ENCODE data around the gene TBL1X.

Gene TBL1X

DNA sequence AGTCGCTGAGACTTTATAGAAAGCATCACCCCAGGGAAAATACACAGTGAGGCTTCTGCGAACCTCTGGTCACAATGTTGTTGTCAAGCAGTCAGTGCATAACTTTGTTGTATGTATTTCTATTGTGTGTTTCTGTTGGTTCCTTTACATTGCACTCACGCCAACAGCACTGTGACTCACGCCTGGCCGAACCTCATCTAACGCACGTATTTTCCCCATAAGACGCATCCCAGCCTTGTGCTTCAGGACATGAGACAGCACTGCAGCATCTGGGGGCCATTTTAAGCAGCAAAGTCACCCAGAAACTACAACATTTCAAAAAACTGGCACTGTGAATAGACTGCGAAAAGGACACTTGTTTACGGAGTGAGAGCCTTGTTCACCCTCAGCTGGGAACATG is 30.6 kb downstream of the TBL1X start:
- Histone ChIP-seq H3K4me1 (ENCODE audit: insufficient read depth, low read length) (peaks cover 14% of the 10 kb centered on the region; the same call in 1 of the 2 replicates), H3K36me3 (ENCODE audit: insufficient read depth, low read length) (no peaks in the 10 kb centered on the region), H3K9me3 (ENCODE audit: control insufficient read depth, insufficient read depth, low read length) (no peaks in the 10 kb centered on the region), H3K9ac (ENCODE audit: low read depth, low read length) (no peak overlapping the region)

DNA sequence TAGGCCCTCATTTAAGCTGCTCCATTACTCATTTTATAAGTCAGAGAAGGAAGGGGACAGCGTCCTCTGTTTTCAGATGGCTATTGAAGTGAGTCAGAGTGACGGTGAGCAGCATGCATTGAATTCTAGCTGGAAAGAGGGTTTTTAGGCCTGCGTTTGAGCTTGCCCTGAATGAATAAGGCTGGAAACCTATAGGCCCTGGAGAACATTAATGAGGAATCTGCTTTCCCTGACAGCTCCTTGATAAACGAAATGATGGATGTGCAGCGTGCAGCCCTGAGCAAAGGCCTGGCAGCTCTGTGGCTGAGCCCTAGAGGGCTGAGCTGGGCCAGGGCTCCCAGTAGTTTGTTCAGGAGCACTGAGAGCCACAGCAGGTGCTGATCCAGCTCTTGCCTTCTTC is 33.4 kb downstream of the TBL1X start:
- H3K36me3 ChIP-seq (ENCODE audit: insufficient read depth, low read length): no peaks in the 10 kb centered on the region
- no peak overlapping the region for H3K9ac ChIP-seq (ENCODE audit: low read depth, low read length)
- H3K9me3 ChIP-seq (ENCODE audit: control insufficient read depth, insufficient read depth, low read length): no peaks in the 10 kb centered on the region
- H3K4me1 ChIP-seq (ENCODE audit: insufficient read depth, low read length): peaks cover 14% of the 10 kb centered on the region; the same call in 1 of the 2 replicates

DNA sequence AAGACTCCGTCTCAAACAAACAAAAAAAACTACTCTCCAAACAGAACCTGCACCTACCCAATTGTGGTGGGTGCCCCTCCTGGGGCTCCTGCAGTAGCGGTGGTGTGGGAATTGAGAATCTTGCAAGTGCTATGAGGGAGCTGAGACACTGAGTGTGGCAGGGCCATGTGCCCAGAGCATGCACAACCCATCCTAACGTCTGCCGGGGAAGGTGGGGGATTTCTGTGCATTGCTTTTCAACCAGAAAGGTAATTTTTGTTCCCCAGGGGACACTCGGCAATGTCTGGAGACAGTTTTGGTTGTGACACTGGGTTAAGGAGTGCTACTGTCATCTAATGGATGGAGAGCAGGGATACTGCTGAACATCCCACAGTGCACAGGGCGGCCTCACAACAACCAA is 35.7 kb downstream of the TBL1X start:
- Histone ChIP-seq H3K9ac (ENCODE audit: low read depth, low read length) (no peak overlapping the region), H3K9me3 (ENCODE audit: control insufficient read depth, insufficient read depth, low read length) (no peaks in the 10 kb centered on the region), H3K36me3 (ENCODE audit: insufficient read depth, low read length) (no peaks in the 10 kb centered on the region), H3K4me1 (ENCODE audit: insufficient read depth, low read length) (peaks cover 8% of the 10 kb centered on the region; the same call in 1 of the 2 replicates)

DNA sequence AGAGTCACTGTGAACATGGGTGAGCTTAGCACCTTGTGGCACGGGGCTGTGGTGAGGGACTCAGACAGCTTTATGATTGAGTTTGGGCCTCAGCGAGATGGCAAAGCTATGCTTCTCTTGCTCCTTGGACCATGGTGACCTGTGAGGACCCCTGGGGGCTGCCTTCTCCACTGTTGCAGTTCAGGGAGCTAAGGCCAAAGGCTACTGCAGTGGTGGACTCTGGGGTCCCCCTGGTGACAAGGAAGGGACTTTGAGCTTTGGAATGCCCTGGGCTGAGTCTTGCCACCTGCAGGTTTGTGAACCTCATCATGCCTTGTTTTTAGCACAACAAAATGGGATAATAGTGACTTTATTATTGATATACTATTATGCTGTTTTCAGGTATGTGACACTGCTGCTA is 36.5 kb downstream of the TBL1X start:
- Histone ChIP-seq H3K36me3 (ENCODE audit: insufficient read depth, low read length) (no peaks in the 10 kb centered on the region), H3K9me3 (ENCODE audit: control insufficient read depth, insufficient read depth, low read length) (no peaks in the 10 kb centered on the region), H3K4me1 (ENCODE audit: insufficient read depth, low read length) (peaks cover 8% of the 10 kb centered on the region; the same call in 1 of the 2 replicates), H3K9ac (ENCODE audit: low read depth, low read length) (no peak overlapping the region)

DNA sequence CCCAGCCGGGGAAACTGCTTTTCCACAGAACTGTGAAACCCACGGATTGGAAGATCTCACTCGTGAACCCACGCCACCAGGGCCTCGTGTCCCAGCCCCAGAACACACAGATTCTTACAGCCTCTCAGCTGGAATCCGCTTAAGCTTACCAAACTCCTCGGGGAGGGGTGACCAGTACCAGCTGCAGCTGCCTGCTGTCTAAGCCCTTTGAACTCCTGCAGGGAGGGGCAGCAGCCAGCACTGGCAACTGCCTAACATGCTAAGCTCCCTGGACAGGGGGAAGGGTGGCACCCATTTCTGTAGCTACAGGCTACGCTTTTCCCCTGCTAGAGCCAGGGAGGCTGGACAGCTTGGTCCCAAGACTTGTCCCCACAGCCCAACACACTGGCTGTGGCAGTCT is 38.4 kb downstream of the TBL1X start:
- Histone ChIP-seq H3K36me3 (ENCODE audit: insufficient read depth, low read length) (no peaks in the 10 kb centered on the region), H3K4me1 (ENCODE audit: insufficient read depth, low read length) (peaks cover 4% of the 10 kb centered on the region; the same call in 1 of the 2 replicates), H3K9me3 (ENCODE audit: control insufficient read depth, insufficient read depth, low read length) (no peaks in the 10 kb centered on the region), H3K9ac (ENCODE audit: low read depth, low read length) (no peak overlapping the region)

DNA sequence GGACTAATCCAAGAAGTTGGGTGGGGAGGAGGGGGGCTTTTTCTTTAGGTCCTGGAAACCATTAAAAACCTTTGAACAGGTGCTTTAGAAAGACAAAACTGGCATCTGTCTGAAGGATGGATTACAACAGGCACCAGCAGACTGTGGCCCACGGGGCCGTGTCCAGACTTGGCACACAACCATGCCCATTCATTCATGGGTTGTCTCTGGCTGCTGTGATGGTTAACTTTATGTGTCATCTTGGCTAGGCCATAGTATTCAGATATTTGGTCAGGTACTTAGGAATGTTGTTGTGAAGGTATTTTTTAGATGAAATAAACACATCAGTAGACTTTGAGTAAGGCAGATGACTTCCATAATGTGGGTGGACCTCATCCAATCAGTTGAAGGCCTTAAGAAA is 45.5 kb downstream of the TBL1X start:
- no peaks in the 10 kb centered on the region for H3K36me3 ChIP-seq (ENCODE audit: insufficient read depth, low read length)
- no peaks in the 10 kb centered on the region for H3K4me1 ChIP-seq (ENCODE audit: insufficient read depth, low read length)
- no peaks in the 10 kb centered on the region for H3K9me3 ChIP-seq (ENCODE audit: control insufficient read depth, insufficient read depth, low read length)
- no peak overlapping the region for H3K9ac ChIP-seq (ENCODE audit: low read depth, low read length)

DNA sequence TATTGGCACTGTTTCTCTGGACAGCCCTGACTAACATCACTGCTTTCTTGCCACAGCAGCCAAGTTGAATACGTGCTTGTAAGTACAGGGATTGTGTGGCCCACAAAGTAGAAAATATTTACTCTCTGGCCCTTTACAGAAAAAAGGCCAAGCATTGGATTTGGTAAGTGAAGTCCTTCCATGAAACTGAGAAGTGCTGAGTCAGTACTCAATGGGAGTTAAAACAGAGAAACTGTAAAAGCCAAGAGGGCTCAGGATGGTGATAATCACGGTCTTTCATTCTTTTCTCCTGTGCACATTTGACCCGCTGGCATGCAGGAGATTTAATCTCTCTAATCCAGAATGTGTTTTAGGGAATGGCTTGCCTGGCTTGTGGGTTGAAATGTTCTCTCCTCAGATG is 46.1 kb downstream of the TBL1X start:
- Histone ChIP-seq H3K36me3 (ENCODE audit: insufficient read depth, low read length) (no peaks in the 10 kb centered on the region), H3K9me3 (ENCODE audit: control insufficient read depth, insufficient read depth, low read length) (no peaks in the 10 kb centered on the region), H3K9ac (ENCODE audit: low read depth, low read length) (no peak overlapping the region), H3K4me1 (ENCODE audit: insufficient read depth, low read length) (no peaks in the 10 kb centered on the region)

DNA sequence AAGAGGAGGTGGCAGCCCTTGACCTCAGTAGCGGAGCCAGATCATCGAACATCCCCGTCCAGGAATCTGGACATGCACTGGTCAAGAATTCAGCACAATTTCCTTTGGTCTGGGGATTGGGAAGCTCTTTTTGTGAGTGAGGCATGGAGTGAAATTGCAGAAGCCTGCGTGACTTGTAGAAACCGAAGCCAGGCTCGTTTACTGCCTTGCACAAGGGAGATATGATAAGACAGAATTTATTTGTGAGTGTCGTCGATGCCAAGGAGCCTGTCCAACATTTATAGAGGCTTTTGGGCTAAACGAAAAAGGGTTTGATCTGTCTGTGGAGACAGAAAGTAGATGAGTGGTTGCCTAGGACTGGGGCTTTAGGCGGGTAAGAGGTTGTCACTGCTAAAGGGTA is 50.6 kb downstream of the TBL1X start:
- Histone ChIP-seq H3K4me1 (ENCODE audit: insufficient read depth, low read length) (peaks cover 6% of the 10 kb centered on the region; the same call in 1 of the 2 replicates), H3K9ac (ENCODE audit: low read depth, low read length) (no peak overlapping the region), H3K36me3 (ENCODE audit: insufficient read depth, low read length) (no peaks in the 10 kb centered on the region), H3K9me3 (ENCODE audit: control insufficient read depth, insufficient read depth, low read length) (no peaks in the 10 kb centered on the region)

DNA sequence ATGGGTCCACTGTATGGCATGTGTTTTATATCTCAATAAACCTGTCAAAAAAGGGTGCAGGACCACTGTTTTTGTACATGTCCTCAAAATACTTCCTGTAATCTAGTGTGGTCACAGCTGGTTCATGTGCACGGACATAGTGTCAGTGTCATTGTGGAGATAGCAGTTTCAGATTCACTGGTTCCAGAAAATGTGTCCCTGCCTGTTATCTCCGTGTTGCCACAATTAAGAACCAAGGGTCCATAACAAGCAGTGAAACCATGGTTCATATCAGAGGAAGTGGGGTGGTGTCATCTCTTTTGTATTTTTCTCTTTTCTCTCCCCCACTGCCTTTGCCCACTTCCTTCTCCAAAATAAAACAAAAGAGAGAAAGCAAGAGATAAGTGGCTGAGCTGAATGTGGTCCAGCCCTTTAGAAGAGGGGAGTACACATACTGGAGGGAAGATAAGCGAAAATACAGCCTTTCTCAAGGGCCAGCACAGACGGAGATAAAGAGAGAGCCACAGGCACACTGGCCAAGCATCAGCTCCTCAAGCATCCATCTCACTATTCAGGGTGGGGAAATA is 51.2 kb downstream of the TBL1X start:
- H3K36me3 ChIP-seq (ENCODE audit: insufficient read depth, low read length): no peaks in the 10 kb centered on the region
- no peak overlapping the region for H3K9ac ChIP-seq (ENCODE audit: low read depth, low read length)
- no peaks in the 10 kb centered on the region for H3K9me3 ChIP-seq (ENCODE audit: control insufficient read depth, insufficient read depth, low read length)
- peaks cover 6% of the 10 kb centered on the region; the same call in 1 of the 2 replicates for H3K4me1 ChIP-seq (ENCODE audit: insufficient read depth, low read length)

DNA sequence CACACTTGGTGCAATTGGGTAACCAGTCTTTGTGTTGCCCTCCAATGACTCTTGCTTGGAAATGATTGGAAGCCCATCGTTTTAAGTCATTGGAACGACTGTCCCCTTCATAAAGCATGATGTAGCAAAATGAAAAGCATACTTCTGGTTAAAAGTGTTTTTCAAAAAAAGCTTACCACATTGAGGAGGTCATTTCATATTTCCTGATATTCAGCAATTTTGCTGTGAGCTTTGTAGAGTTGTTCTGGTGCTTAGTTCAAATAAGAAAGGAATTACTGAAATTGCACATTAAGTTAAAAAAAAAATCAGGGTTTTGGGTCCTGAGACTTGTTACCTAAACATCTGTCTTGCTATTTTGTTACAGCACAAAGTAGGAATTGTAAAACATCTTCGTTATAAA is 51.8 kb downstream of the TBL1X start:
- Histone ChIP-seq H3K9ac (ENCODE audit: low read depth, low read length) (no peak overlapping the region), H3K9me3 (ENCODE audit: control insufficient read depth, insufficient read depth, low read length) (no peaks in the 10 kb centered on the region), H3K4me1 (ENCODE audit: insufficient read depth, low read length) (peaks cover 6% of the 10 kb centered on the region; the same call in 1 of the 2 replicates)

DNA sequence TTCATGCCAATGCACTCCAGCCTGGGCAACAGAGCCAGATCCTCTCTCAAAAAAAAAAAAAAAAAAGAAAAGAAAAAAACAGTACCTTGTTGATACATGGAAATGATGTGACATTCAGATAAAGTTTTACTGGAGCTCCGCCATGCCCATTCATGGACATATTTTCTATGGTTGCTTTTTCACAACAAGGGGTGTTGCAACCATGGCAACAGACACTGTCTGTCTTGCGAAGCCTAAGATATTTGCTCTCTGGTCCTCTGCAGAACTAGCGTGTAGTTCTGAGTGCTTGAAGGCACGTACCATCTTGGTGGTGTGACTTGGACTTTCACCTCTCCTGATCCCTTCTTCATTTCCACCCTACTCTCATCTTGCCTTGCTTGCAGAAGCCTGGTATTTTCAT is 53.2 kb downstream of the TBL1X start:
- H3K9ac ChIP-seq (ENCODE audit: low read depth, low read length): no peak overlapping the region
- peaks cover 6% of the 10 kb centered on the region; the same call in 1 of the 2 replicates for H3K4me1 ChIP-seq (ENCODE audit: insufficient read depth, low read length)
- no peaks in the 10 kb centered on the region for H3K9me3 ChIP-seq (ENCODE audit: control insufficient read depth, insufficient read depth, low read length)
- H3K36me3 ChIP-seq (ENCODE audit: insufficient read depth, low read length): no peaks in the 10 kb centered on the region

More for the DNA sequence above, 51.8 kb downstream of the TBL1X start:
- H3K36me3 ChIP-seq (ENCODE audit: insufficient read depth, low read length): no peaks in the 10 kb centered on the region

DNA sequence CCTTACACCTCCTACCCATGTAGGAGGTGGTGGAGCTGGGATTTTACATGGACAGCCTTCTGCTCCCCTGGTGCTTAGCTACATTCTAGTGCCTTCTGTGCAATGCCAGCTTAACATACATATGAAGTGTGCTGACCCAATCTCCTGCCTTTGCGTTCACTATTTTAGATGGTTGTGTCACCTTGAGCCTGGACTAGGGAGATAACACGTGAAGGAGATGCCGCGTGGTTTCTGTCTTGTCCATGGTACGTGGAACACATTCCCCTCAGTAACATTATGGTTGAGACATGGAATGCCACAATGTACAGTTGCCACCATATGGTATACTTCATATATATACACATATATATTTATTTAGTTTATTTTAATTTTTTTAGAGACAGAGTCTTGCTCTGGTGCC is 54.0 kb downstream of the TBL1X start:
- no peaks in the 10 kb centered on the region for H3K36me3 ChIP-seq (ENCODE audit: insufficient read depth, low read length)
- no peak overlapping the region for H3K9ac ChIP-seq (ENCODE audit: low read depth, low read length)
- peaks cover 6% of the 10 kb centered on the region; the same call in 1 of the 2 replicates for H3K4me1 ChIP-seq (ENCODE audit: insufficient read depth, low read length)
- no peaks in the 10 kb centered on the region for H3K9me3 ChIP-seq (ENCODE audit: control insufficient read depth, insufficient read depth, low read length)

DNA sequence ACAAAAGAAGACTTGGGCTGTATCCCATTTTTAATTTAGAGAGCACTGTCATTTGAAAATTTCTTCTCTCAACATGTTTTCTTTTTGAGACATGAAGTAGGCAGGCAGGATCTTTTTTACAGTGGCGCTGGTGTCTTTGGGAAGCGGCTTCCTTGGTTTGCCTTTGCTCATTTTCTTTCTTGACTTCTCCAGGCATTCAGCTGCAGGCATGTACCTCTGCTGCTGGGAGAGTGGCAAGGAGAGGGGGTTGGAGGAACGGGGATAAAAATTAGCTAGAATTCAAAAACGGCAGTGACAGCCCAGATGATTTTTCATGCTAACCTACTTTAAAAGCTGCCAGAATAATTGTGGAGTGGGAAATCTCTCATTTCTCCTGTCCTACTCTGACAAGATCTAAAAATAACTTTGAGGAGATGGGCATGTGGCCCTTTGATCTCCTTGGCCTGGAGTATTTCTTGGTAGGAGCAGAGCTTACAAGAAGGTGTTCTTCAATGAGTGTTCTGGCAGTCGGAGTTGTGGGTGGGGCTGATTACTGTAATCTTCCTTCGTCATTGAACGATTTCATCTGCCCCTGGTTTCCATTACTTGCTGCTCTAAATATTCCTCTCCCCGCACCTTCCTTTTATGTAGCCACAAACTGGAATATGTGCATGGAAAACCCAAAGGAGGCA is 54.8 kb downstream of the TBL1X start:
- Histone ChIP-seq H3K36me3 (ENCODE audit: insufficient read depth, low read length) (no peaks in the 10 kb centered on the region), H3K9ac (ENCODE audit: low read depth, low read length) (no peak overlapping the region), H3K4me1 (ENCODE audit: insufficient read depth, low read length) (peaks cover 6% of the 10 kb centered on the region; the same call in 1 of the 2 replicates), H3K9me3 (ENCODE audit: control insufficient read depth, insufficient read depth, low read length) (no peaks in the 10 kb centered on the region)

DNA sequence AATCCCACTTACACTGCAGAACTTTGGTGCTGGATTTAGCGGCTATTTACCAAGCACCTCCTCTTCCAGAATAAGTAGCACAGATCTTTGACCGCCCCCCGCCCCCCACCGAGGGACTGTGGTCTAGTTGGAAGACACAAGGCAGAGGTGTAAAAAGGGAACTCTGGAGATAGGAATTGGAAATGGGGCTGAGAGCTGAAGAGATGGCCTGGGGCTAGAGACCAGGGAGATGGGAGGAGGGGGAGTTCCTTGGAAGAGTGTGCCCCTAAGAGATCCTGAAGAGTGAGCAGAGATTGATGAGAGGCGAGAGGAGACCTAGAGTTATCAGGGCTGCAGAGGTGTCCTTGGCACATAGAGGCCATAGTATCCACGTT is 55.3 kb downstream of the TBL1X start:
- Histone ChIP-seq H3K9me3 (ENCODE audit: control insufficient read depth, insufficient read depth, low read length) (no peaks in the 10 kb centered on the region), H3K4me1 (ENCODE audit: insufficient read depth, low read length) (peaks cover 6% of the 10 kb centered on the region; the same call in 1 of the 2 replicates), H3K36me3 (ENCODE audit: insufficient read depth, low read length) (no peaks in the 10 kb centered on the region), H3K9ac (ENCODE audit: low read depth, low read length) (no peak overlapping the region)

DNA sequence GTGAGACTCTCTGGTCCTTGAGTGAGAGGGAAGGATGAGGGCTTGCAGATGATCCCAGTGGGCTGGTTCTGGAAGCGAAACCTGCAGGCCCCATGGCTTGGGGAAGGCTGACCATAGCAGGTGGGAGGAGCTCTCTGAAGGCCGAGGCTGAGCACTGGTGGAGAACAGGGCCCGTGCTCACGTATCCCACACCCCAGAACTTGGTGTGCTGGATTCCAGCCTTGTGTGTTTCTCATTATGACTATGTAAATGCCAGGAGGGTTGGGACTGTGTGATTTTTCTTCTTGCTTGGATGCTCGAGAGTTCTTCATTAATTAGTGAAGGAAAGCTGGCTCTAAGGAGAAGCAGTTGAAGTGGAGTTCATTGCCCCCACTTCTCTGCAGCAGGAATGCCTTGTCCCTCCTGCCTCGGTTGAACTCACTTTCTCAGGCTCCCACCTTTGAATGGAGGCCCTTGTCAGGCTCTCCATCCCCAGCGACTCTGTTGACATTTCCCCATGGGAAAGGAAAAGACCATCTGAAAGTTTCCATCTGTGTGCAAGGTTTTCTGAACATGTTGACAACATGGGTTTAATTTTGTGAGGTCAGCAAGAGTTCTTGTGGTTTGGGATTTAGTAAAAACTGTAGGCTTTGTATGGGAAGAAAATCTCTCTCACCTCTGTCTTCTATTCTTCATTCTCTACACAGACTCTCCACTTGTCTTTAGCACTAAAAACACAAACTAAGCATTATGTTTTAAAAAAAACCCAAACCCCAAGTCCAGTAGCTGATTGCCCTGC is 57.7 kb downstream of the TBL1X start:
- peaks cover 16% of the 10 kb centered on the region for H3K4me1 ChIP-seq (ENCODE audit: insufficient read depth, low read length)

More for the DNA sequence above, 57.7 kb downstream of the TBL1X start:
- Histone ChIP-seq H3K36me3 (ENCODE audit: insufficient read depth, low read length) (no peaks in the 10 kb centered on the region), H3K9me3 (ENCODE audit: control insufficient read depth, insufficient read depth, low read length) (no peaks in the 10 kb centered on the region), H3K9ac (ENCODE audit: low read depth, low read length) (no peak overlapping the region)
